Measurements from ENCODE around the gene MST1.

The MST1 gene

DNA sequence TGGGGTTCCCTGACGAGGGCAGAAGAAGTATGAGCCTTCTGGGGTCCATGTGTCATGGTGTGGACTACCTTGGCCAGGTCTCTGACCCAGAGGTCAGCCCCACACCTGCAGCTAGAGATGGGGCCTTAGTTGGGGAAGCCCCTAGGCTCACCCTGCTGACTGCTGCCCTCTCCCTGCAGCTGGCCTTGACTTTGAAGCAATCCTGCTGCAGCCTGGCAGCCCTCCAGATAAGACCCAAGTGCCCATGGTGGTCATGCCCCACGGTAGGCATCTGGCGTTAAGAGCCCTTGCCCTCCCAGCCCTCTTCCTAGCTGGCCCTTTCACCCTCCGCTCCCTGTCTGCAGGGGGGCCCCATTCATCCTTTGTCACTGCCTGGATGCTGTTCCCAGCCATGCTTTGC is 7.7 kb downstream of the MST1 start:
- H3K36me3 ChIP-seq (replicated peaks in 1 of 2; ENCODE audit: control insufficient read depth in 2 of 2, insufficient read depth in 2 of 2, low read length in 2 of 2), result peaks cover 67 to 82% of the 10 kb centered on the region in 2 donors
- no peaks in the 10 kb centered on the region for H3K4me1 ChIP-seq (ENCODE audit: control insufficient read depth in 2 of 2, insufficient read depth in 1 of 2, low read depth in 1 of 2, low read length in 2 of 2)
- no peak overlapping the region for H3K4me2 ChIP-seq (ENCODE audit: insufficient read depth, low read length, poor library complexity, severe bottlenecking)
- no peak overlapping the region for H2BK5ac ChIP-seq (ENCODE audit: low read length)
- no peak overlapping the region for H3K23ac ChIP-seq (ENCODE audit: low read depth, low read length, poor library complexity)
- no peak overlapping the region for H3K27ac ChIP-seq (replicated peaks; ENCODE audit: low read length)
- no peak overlapping the region for H2BK120ac ChIP-seq (ENCODE audit: low read depth, low read length)
- H3K9ac ChIP-seq (ENCODE audit: low read depth, low read length, poor library complexity), result no peak overlapping the region
- H3K9me3 ChIP-seq (replicated peaks in 1 of 2; ENCODE audit: control insufficient read depth in 2 of 2, insufficient read depth in 1 of 2, low read depth in 1 of 2, low read length in 2 of 2), result no peaks in the 10 kb centered on the region
- H3K14ac ChIP-seq (ENCODE audit: low read length), result no peak overlapping the region
- no peak overlapping the region for H2AFZ ChIP-seq (ENCODE audit: low read length)
- H2BK12ac ChIP-seq (ENCODE audit: low read length), result no peak overlapping the region
- no peak overlapping the region for H4K8ac ChIP-seq (ENCODE audit: low read depth, low read length)
- H2BK15ac ChIP-seq (ENCODE audit: low read length), result no peak overlapping the region
- H3K4ac ChIP-seq (ENCODE audit: low read length), result no peak overlapping the region
- H2AK5ac ChIP-seq (ENCODE audit: low read depth, low read length), result no peak overlapping the region
- H3K27me3 ChIP-seq (ENCODE audit: control insufficient read depth in 3 of 3, insufficient read depth in 3 of 3, low read depth in 1 of 3, low read length in 3 of 3), result peaks cover 0 to 3% (median 0%) of the 10 kb centered on the region in 3 experiments
- H4K91ac ChIP-seq (ENCODE audit: low read depth, low read length, poor library complexity), result no peak overlapping the region
- no peak overlapping the region for H3K18ac ChIP-seq (ENCODE audit: low read length)
- no peak for DNase-seq (ENCODE audit: low spot score)
- WGBS, 2 donors (ENCODE audit: extremely low coverage in 2 of 2, insufficient read length in 2 of 2, insufficient replicate concordance in 1 of 2), result no CpG with 5 or more reads among the region's 4 CpGs
- H3K79me1 ChIP-seq (ENCODE audit: low read depth, low read length), result no peaks in the 10 kb centered on the region
- no peak overlapping the region for H3K4me3 ChIP-seq (ENCODE audit: low read length in 2 of 2)

DNA sequence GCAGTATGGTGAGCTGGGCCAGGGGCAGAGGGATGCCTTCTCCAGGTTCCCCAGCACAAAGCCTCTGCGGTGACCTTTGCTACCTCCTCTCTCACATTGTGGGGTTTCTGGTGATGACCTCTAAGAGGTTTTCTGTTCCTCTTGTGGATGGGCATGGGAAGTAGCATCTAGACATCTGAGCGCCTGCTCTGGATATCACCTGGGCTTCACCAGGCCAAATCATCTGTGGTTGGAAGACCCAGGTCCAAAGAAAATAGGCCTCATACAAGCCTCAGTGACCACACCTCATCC is 8.1 kb downstream of the MST1 start:
- H3K79me1 ChIP-seq (ENCODE audit: low read depth, low read length), result no peaks in the 10 kb centered on the region
- no peak overlapping the region for H2BK120ac ChIP-seq (ENCODE audit: low read depth, low read length)
- peaks cover 70 to 86% of the 10 kb centered on the region in 2 donors for H3K36me3 ChIP-seq (replicated peaks in 1 of 2; ENCODE audit: control insufficient read depth in 2 of 2, insufficient read depth in 2 of 2, low read length in 2 of 2)
- no peak for DNase-seq (ENCODE audit: low spot score)
- no peak overlapping the region for H3K4me3 ChIP-seq (ENCODE audit: low read length in 2 of 2)
- no peak overlapping the region for H3K9ac ChIP-seq (ENCODE audit: low read depth, low read length, poor library complexity)
- no peak overlapping the region for H3K23ac ChIP-seq (ENCODE audit: low read depth, low read length, poor library complexity)
- no peak overlapping the region for H4K91ac ChIP-seq (ENCODE audit: low read depth, low read length, poor library complexity)
- H4K8ac ChIP-seq (ENCODE audit: low read depth, low read length), result no peak overlapping the region
- H2AFZ ChIP-seq (ENCODE audit: low read length), result no peak overlapping the region
- no peak overlapping the region for H3K14ac ChIP-seq (ENCODE audit: low read length)
- H3K4me1 ChIP-seq (ENCODE audit: control insufficient read depth in 2 of 2, insufficient read depth in 1 of 2, low read depth in 1 of 2, low read length in 2 of 2), result no peaks in the 10 kb centered on the region
- no peak overlapping the region for H2BK15ac ChIP-seq (ENCODE audit: low read length)
- H3K4ac ChIP-seq (ENCODE audit: low read length), result no peak overlapping the region
- no peak overlapping the region for H3K4me2 ChIP-seq (ENCODE audit: insufficient read depth, low read length, poor library complexity, severe bottlenecking)
- peaks cover 0 to under 1% (median 0%) of the 10 kb centered on the region in 3 experiments for H3K27me3 ChIP-seq (ENCODE audit: control insufficient read depth in 3 of 3, insufficient read depth in 3 of 3, low read depth in 1 of 3, low read length in 3 of 3)
- no CpG with 5 or more reads among the region's 2 CpGs for WGBS, 2 donors (ENCODE audit: extremely low coverage in 2 of 2, insufficient read length in 2 of 2, insufficient replicate concordance in 1 of 2)
- H3K27ac ChIP-seq (replicated peaks; ENCODE audit: low read length), result no peak overlapping the region
- H2BK12ac ChIP-seq (ENCODE audit: low read length), result no peak overlapping the region
- H2AK5ac ChIP-seq (ENCODE audit: low read depth, low read length), result no peak overlapping the region
- no peak overlapping the region for H2BK5ac ChIP-seq (ENCODE audit: low read length)
- no peak overlapping the region for H3K18ac ChIP-seq (ENCODE audit: low read length)
- no peaks in the 10 kb centered on the region for H3K9me3 ChIP-seq (replicated peaks in 1 of 2; ENCODE audit: control insufficient read depth in 2 of 2, insufficient read depth in 1 of 2, low read depth in 1 of 2, low read length in 2 of 2)

DNA sequence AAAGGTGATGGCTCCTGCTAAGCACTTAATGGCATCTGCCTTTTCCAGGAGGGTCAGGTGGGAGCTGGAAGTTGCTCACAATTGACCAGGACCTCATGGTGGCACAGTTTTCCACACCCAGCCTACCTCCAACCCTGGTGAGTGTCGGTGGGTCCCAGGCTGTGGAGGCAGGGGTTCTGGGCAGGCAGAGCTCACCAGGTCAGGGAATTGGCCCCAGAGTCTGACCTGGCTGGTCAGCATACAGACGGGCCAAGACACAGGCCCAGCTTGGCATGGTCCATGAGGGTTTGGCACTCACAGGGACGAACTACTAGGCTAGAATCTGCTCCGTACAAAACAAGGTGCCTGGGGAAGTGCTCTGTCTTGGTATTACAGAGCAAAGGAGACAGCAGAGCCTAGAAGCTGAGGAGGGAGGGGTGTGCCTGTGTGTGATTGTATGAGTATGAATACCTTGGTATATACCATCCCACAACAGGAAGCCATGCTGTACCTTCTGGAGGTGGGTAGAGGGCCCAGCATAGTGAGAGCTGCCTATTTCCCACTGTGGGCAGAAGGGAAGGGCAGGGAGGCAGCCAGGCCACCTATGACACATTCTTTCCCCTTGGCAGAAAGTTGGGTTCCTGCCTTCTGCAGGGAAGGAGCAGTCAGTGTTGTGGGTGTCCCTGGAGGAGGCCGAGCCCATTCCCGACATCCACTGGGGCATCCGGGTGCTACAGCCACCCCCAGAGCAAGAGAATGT is 8.6 kb downstream of the MST1 start:
- H4K8ac ChIP-seq (ENCODE audit: low read depth, low read length), result no peak overlapping the region
- no peak overlapping the region for H3K18ac ChIP-seq (ENCODE audit: low read length)
- no peak overlapping the region for H3K23ac ChIP-seq (ENCODE audit: low read depth, low read length, poor library complexity)
- no peak overlapping the region for H2BK12ac ChIP-seq (ENCODE audit: low read length)
- H3K9me3 ChIP-seq (replicated peaks in 1 of 2; ENCODE audit: control insufficient read depth in 2 of 2, insufficient read depth in 1 of 2, low read depth in 1 of 2, low read length in 2 of 2), result no peaks in the 10 kb centered on the region
- H3K27me3 ChIP-seq (ENCODE audit: control insufficient read depth in 3 of 3, insufficient read depth in 3 of 3, low read depth in 1 of 3, low read length in 3 of 3), result no peaks in the 10 kb centered on the region
- H2BK5ac ChIP-seq (ENCODE audit: low read length), result no peak overlapping the region
- H3K79me1 ChIP-seq (ENCODE audit: low read depth, low read length), result no peaks in the 10 kb centered on the region
- peaks cover 70 to 91% of the 10 kb centered on the region in 2 donors for H3K36me3 ChIP-seq (replicated peaks in 1 of 2; ENCODE audit: control insufficient read depth in 2 of 2, insufficient read depth in 2 of 2, low read length in 2 of 2)
- H3K4ac ChIP-seq (ENCODE audit: low read length), result no peak overlapping the region
- WGBS, 2 donors (ENCODE audit: extremely low coverage in 2 of 2, insufficient read length in 2 of 2, insufficient replicate concordance in 1 of 2), result no CpG with 5 or more reads among the region's 7 CpGs
- no peak overlapping the region for H2BK120ac ChIP-seq (ENCODE audit: low read depth, low read length)
- H2AFZ ChIP-seq (ENCODE audit: low read length), result no peak overlapping the region
- no peak overlapping the region for H3K4me2 ChIP-seq (ENCODE audit: insufficient read depth, low read length, poor library complexity, severe bottlenecking)
- H3K9ac ChIP-seq (ENCODE audit: low read depth, low read length, poor library complexity), result no peak overlapping the region
- H4K91ac ChIP-seq (ENCODE audit: low read depth, low read length, poor library complexity), result no peak overlapping the region
- DNase-seq (ENCODE audit: low spot score), result no peak
- H3K4me1 ChIP-seq (ENCODE audit: control insufficient read depth in 2 of 2, insufficient read depth in 1 of 2, low read depth in 1 of 2, low read length in 2 of 2), result no peaks in the 10 kb centered on the region
- H2AK5ac ChIP-seq (ENCODE audit: low read depth, low read length), result no peak overlapping the region
- H2BK15ac ChIP-seq (ENCODE audit: low read length), result no peak overlapping the region
- no peak overlapping the region for H3K4me3 ChIP-seq (ENCODE audit: low read length in 2 of 2)
- H3K27ac ChIP-seq (replicated peaks; ENCODE audit: low read length), result no peak overlapping the region
- H3K14ac ChIP-seq (ENCODE audit: low read length), result no peak overlapping the region

DNA sequence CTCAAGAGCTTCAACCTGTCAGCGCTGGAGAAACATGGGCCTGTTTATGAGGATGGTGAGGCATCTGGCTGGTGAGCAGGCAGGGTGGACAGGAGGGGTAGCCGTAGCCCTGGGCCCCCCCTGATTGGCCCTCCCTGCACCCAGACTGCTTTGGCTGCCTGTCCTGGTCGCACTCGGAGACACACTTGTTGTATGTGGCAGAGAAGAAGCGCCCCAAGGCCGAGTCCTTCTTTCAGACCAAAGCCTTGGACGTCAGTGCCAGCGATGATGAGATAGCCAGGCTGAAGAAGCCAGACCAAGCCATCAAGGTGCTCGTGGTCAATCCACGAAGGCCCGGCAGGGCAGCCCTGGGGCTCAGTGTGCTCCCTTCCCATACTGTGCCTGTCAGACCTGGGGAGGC is 13.4 kb downstream of the MST1 start:
- Histone ChIP-seq H2BK120ac (ENCODE audit: low read depth, low read length) (no peak overlapping the region), H3K9ac (ENCODE audit: low read depth, low read length, poor library complexity) (no peak overlapping the region), H3K9me3 (replicated peaks in 1 of 2; ENCODE audit: control insufficient read depth in 2 of 2, insufficient read depth in 1 of 2, low read depth in 1 of 2, low read length in 2 of 2) (no peaks in the 10 kb centered on the region), H3K14ac (ENCODE audit: low read length) (no peak overlapping the region), H3K36me3 (replicated peaks in 1 of 2; ENCODE audit: control insufficient read depth in 2 of 2, insufficient read depth in 2 of 2, low read length in 2 of 2) (peaks cover 44 to 58% of the 10 kb centered on the region in 2 donors), H2BK12ac (ENCODE audit: low read length) (no peak overlapping the region), H3K79me1 (ENCODE audit: low read depth, low read length) (peaks cover 4% of the 10 kb centered on the region), H3K18ac (ENCODE audit: low read length) (no peak overlapping the region), H3K4me3 (ENCODE audit: low read length in 2 of 2) (peak overlapping the region in 1 of 2 donors; percentile 96), H4K91ac (ENCODE audit: low read depth, low read length, poor library complexity) (no peak overlapping the region), H3K4me1 (ENCODE audit: control insufficient read depth in 2 of 2, insufficient read depth in 1 of 2, low read depth in 1 of 2, low read length in 2 of 2) (peaks cover 7 to 10% of the 10 kb centered on the region in 2 donors), H3K27ac (replicated peaks; ENCODE audit: low read length) (no peak overlapping the region), H3K23ac (ENCODE audit: low read depth, low read length, poor library complexity) (no peak overlapping the region), H2AFZ (ENCODE audit: low read length) (no peak overlapping the region), H2BK15ac (ENCODE audit: low read length) (no peak overlapping the region), H2BK5ac (ENCODE audit: low read length) (no peak overlapping the region), H3K4ac (ENCODE audit: low read length) (no peak overlapping the region), H3K4me2 (ENCODE audit: insufficient read depth, low read length, poor library complexity, severe bottlenecking) (no peak overlapping the region), H2AK5ac (ENCODE audit: low read depth, low read length) (no peak overlapping the region), H3K27me3 (ENCODE audit: control insufficient read depth in 3 of 3, insufficient read depth in 3 of 3, low read depth in 1 of 3, low read length in 3 of 3) (no peaks in the 10 kb centered on the region), H4K8ac (ENCODE audit: low read depth, low read length) (no peak overlapping the region)
- no peak for DNase-seq (ENCODE audit: low spot score)
- WGBS, 2 donors (ENCODE audit: extremely low coverage in 2 of 2, insufficient read length in 2 of 2, insufficient replicate concordance in 1 of 2), result no CpG with 5 or more reads among the region's 11 CpGs

Data from neuronal stem cell (in vitro differentiated cells).